ENCODE results near the gene KCNMB2.

- TF ChIP-seq, protein P1, sequence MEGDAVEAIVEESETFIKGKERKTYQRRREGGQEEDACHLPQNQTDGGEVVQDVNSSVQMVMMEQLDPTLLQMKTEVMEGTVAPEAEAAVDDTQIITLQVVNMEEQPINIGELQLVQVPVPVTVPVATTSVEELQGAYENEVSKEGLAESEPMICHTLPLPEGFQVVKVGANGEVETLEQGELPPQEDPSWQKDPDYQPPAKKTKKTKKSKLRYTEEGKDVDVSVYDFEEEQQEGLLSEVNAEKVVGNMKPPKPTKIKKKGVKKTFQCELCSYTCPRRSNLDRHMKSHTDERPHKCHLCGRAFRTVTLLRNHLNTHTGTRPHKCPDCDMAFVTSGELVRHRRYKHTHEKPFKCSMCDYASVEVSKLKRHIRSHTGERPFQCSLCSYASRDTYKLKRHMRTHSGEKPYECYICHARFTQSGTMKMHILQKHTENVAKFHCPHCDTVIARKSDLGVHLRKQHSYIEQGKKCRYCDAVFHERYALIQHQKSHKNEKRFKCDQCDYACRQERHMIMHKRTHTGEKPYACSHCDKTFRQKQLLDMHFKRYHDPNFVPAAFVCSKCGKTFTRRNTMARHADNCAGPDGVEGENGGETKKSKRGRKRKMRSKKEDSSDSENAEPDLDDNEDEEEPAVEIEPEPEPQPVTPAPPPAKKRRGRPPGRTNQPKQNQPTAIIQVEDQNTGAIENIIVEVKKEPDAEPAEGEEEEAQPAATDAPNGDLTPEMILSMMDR (IDR thresholded peaks at IDR 0.05; ENCODE audit: insufficient read depth, low read length), result no peak
- TF ChIP-seq REST (IDR thresholded peaks at IDR 0.05; ENCODE audit: insufficient replicate concordance, low read depth) (no peak), POLR2AphosphoS5 (IDR thresholded peaks at IDR 0.05; ENCODE audit: low read depth) (no peak)
Observed at GRCh38 chr3:178804606-178805005, 268.4 kb downstream of the KCNMB2 start.

All from HL-60 (cell line).